Hematopoietic multipotent progenitor cell treated with erythropoietin and hydrocortisone succinate and interleukin-3 and kit ligand, for 15 days (in vitro differentiated cells): Measurements from ENCODE around the gene ID4.

Experiments
- DNase-seq: peaks from one replicate; pipeline ENCODE4 v3.0.0-alpha.2; 2015; ENCODE audit warnings: low spot score

The ID4 gene

GRCh38 chr6:19860235-19860877 is 23.2 kb downstream of the ID4 start:
- no peak for DNase-seq

GRCh38 chr6:19864285-19864684 is 27.1 kb downstream of the ID4 start:
- no peak for DNase-seq

DNA sequence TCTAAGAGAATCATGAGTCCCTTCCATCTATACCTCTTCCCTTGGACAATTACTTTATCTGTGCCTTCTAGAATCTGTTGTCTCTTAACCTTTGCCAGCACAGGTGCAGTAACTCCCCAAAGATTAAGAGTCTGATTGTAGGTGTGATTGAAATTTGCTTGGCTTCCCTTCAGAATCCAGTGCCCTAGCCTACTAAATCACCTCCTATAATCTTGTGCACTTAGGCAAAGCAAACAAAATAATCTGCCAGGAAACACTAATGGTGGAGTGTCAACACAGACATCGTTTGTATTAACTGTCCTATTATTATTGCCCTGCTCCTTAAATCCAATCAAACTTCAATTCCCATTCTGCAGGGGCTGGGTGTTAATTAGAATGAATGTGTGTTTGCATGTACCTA is 28.0 kb downstream of the ID4 start:
- no peak for DNase-seq

DNA sequence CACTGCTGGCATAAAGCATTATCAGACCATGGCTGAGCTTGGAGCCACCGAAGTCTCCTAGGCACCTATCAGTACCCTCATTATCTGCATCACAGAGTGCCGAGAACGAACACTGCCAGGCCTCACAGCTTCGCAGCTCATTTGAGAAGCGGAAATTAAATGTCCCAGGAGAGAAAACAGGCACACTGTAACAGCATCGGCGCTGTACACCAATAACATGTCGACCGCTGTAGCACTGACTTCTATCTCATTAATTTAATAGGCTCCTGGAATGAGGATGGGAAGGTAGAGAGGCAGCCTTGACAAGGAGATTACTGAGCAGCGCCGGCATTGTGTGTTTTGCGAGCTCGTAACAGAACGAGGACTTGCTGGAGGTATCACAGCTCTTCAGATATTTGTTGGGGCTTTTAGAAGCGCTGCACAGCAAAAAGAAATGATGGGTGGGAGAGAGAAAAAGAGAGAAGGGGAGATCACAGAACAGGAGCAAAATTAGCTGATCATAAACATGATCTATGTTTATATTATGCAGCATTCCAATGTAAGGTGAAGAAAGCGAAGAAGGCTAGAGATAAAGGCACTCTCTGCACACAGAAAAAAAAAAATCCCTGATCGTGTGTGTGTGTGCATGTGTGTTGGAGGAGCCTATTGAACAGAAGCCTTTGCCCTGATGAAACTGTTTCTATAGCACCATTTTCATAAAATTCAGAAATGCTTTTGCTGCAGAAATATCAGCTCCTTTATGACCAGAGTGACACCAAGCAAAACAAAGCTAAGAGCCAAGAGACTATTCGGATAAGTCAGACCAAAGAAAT is 29.2 kb downstream of the ID4 start:
- DNase-seq = no peak

GRCh38 chr6:19866985-19867627 is 29.9 kb downstream of the ID4 start:
- DNase-seq = no peak

DNA sequence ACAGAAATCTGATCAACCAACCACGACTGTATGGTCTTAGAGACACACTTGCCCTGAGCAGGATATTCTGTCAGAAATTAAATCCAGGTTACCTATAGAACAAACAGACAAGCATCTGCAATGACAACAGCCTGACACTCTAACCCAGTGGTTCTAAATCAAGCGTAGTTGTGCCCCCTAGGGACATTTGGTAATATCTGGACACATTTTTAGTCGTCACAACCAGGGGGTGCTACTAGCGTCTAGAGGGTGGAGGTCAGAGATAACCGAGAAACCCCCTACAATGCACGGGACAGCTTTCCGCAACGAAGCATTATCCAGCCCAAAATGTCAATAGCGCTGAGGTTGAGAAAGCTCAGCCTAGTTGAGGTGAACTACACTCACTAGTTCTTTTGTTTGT is 32.3 kb downstream of the ID4 start:
- no peak for DNase-seq

DNA sequence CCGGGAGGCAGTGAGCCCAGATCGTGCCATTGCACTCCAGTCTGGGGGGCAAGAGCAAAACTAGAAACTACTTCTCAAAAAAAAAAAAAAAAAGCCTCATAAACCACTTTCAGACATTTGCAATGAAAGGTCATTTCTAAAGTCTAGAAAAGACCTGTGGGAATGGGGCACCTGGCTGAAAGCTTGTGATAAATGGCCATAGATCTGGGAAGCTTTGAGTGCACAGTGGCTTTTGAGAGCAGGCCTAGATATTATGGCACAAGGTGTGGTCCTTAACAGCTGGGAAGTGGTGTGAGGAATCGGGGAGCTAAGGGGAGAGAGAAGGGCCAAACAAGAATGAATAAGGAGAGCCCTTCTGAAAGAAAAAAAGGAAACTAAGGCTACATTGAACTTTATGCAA is 33.2 kb downstream of the ID4 start:
- DNase-seq = no peak

GRCh38 chr6:19873031-19873430 is 35.9 kb downstream of the ID4 start:
- DNase-seq = no peak

GRCh38 chr6:19876672-19877071 is 39.5 kb downstream of the ID4 start:
- no peak for DNase-seq

GRCh38 chr6:19879663-19880062 is 42.5 kb downstream of the ID4 start:
- DNase-seq = no peak

GRCh38 chr6:19880066-19880465 is 42.9 kb downstream of the ID4 start:
- no peak for DNase-seq

DNA sequence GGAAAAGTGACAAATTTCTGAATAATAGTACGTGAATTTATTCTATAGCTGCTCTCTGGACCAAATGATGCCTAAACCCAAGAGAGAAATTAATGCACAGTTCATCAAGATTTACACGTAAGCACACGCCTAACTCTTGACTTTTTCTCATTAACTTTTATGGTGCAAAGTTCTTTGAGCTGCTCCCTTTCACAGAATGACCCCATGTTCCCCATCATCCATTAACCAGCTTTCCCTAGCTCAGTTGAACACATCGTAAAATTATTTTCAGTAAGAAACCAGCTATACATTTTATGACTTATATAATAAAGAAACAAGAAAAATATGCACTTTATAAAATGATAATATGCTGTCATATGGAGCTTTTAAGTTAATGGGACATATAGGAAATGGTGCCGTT is 54.3 kb downstream of the ID4 start:
- DNase-seq = no peak
